Endothelial cell of umbilical vein (primary cell): ENCODE measurements around the gene GDI1.

Experiments
- CTCF ChIP-seq, 2 donors: IDR thresholded peaks; 1 replicate in 1 of 2; 2 replicates in 1 of 2; pipeline ENCODE4 v1.5.1; 2011; ENCODE audit warnings: low read length in 2 of 2, mild to moderate bottlenecking in 2 of 2, moderate library complexity in 2 of 2, control low read depth in 1 of 2, inconsistent platforms in 1 of 2, low read depth in 1 of 2; ENCODE audit not compliant: insufficient read depth in 1 of 2; ENCODE audit errors: extremely low read depth in 1 of 2
- EZH2 ChIP-seq: IDR thresholded peaks from 2 replicates; pipeline ENCODE4 v1.6.1; 2012; ENCODE audit warnings: borderline replicate concordance, low read depth, mild to moderate bottlenecking, moderate library complexity, low read length, inconsistent platforms; ENCODE audit not compliant: severe bottlenecking
- FOS ChIP-seq: IDR thresholded peaks from 2 replicates; pipeline ENCODE4 v1.6.1; 2011; ENCODE audit warnings: mild to moderate bottlenecking, low read length, moderate library complexity, borderline replicate concordance; ENCODE audit not compliant: insufficient read depth
- GATA2 ChIP-seq: IDR thresholded peaks from 2 replicates; pipeline ENCODE4 v1.7.0; 2011; ENCODE audit warnings: low read depth, mild to moderate bottlenecking, moderate library complexity, mixed read lengths, low read length; ENCODE audit not compliant: insufficient read length, insufficient read depth
- JUN ChIP-seq: IDR thresholded peaks from 2 replicates; pipeline ENCODE4 v1.6.1; 2011; ENCODE audit warnings: borderline replicate concordance, low read depth; ENCODE audit not compliant: insufficient read length, insufficient read depth
- MAX ChIP-seq: IDR thresholded peaks from 2 replicates; pipeline ENCODE4 v1.6.1; 2011; ENCODE audit not compliant: insufficient read depth, insufficient read length
- MYC ChIP-seq: IDR thresholded peaks from one replicate; pipeline ENCODE4 v1.6.1; 2011; ENCODE audit warnings: mild to moderate bottlenecking, low read depth, low read length
- POLR2A ChIP-seq: IDR thresholded peaks from 2 replicates; pipeline ENCODE4 v1.6.1; 2012; ENCODE audit warnings: low read depth, mild to moderate bottlenecking, control low read depth, low read length

- no peak for TF ChIP-seq CTCF (IDR thresholded peaks at IDR 0.05; ENCODE audit: extremely low read depth in 1 of 2, insufficient read depth in 1 of 2, low read depth in 1 of 2, low read length in 2 of 2)
- no peak for TF ChIP-seq MAX
- TF ChIP-seq JUN = no peak
- no peak for TF ChIP-seq EZH2
- TF ChIP-seq POLR2A = no peak
- no peak for TF ChIP-seq FOS
- no peak for TF ChIP-seq MYC
- no peak for TF ChIP-seq GATA2
These were observed 2.4 kb upstream of the GDI1 start for GRCh38 chrX:154434394-154435168.
